Activated T-cell treated with anti-CD3 and anti-CD28 coated beads, Interleukin-2, amount 50 U/mL, for 72 hours (primary cell): ENCODE results near the gene RAMP1. TPM values are rescaled to one million over a fixed set of nuclear protein-coding genes. Genes with fewer than 3 reads are reported as not detected.

Experiments
- ATAC-seq, 2 donors: fragments of 150-1000 bp; cut with Tn5 transposase; replicated peaks in 1 of 2; 2 replicates each; pipeline ENCODE4 v1.10.0; 2021; ENCODE audit warnings: moderate library complexity in 2 of 2, mild to moderate bottlenecking in 1 of 2
- DNase-seq, 2 donors: peaks; one replicate each; pipeline ENCODE4 v3.0.0; 2021 to 2022; ENCODE audit warnings: mixed read lengths in 1 of 2
- H3K27ac Mint-ChIP-seq: one replicate; pipeline ENCODE4 v1.8.0; 2022; ENCODE audit warnings: mild to moderate bottlenecking, moderate library complexity, mixed read lengths
- H3K27me3 Mint-ChIP-seq: one replicate; pipeline ENCODE4 v1.8.0; 2022; ENCODE audit warnings: low read depth, mixed read lengths
- H3K36me3 Mint-ChIP-seq, 2 donors: one replicate each; pipeline ENCODE4 v1.8.0; 2022; ENCODE audit warnings: mixed read lengths in 2 of 2, mild to moderate bottlenecking in 1 of 2; ENCODE audit not compliant: insufficient read depth in 2 of 2
- H3K4me1 Mint-ChIP-seq: one replicate; pipeline ENCODE4 v1.8.0; 2022; ENCODE audit warnings: low read depth, mixed read lengths
- H3K4me3 Mint-ChIP-seq, 2 donors: one replicate each; pipeline ENCODE4 v1.8.0; 2022; ENCODE audit warnings: mild to moderate bottlenecking in 2 of 2, mixed read lengths in 2 of 2, moderate library complexity in 2 of 2
- H3K9me3 Mint-ChIP-seq, 2 donors: one replicate each; pipeline ENCODE4 v1.8.0; 2022; ENCODE audit warnings: mixed read lengths in 2 of 2
- total RNA-seq, 2 donors: library from RNA; stranded (reverse); gene quantifications; one replicate each; pipeline ENCODE4 v1.2.3, GENCODE V29; 2022

Gene RAMP1
- total RNA-seq, 2 donors from 2014 or later = 1.00 to 1.8 TPM

DNA sequence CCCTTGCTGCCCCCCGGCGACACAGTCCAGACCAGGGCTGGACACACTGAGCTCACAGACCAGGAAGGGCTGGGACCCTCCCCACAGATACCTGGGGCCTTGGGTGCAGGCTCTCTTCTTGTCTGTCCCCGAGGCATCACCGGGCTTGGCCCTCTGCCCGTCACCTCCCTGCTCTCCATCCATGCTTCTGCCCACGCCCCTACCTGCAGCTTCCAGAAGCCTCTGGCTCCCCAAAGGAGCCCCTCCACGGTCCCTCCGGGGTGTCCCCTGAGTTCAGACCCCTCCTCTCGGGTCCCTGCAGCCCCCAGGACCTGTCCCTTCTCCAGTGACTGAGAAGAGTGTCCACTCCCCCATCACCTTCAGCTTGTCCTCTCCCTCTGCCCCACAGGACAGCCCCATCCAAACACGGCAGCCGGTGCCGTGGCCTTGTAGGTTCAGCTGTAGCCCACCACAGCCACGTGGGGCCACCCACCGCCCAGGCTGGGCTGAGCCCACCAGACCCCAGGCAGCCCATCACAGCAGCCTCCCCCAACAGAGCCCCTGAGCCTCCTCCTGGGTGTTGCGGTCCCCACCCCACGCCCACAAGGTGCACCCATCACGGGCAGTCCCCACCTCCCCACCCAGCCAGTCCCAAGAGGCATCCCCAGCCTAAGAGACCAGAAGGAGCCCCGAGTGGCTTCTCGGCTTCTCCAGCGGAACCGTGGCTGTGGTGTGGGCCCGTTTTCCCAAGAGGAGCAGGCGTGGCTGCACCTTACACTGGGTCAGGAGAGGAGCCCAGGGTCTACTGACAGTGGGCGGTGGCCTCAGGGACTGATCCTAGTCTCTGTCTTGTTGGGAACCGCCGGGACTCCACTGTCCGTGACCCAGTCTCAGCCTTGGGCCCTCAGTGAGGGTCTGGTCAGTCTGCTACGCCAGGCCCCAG, 53.1 kb downstream of the RAMP1 start:
- no peak overlapping the region for H3K27ac Mint-ChIP-seq
- DNase-seq = no peak
- no peak overlapping the region for H3K4me3 Mint-ChIP-seq
- no peak for ATAC-seq
- no peaks in the 10 kb centered on the region for H3K4me1 Mint-ChIP-seq
- H3K27me3 Mint-ChIP-seq = no peaks in the 10 kb centered on the region
- peaks cover 1 to 4% of the 10 kb centered on the region in 2 donors for H3K36me3 Mint-ChIP-seq
- peaks cover 8 to 9% of the 10 kb centered on the region in 2 donors for H3K9me3 Mint-ChIP-seq

DNA sequence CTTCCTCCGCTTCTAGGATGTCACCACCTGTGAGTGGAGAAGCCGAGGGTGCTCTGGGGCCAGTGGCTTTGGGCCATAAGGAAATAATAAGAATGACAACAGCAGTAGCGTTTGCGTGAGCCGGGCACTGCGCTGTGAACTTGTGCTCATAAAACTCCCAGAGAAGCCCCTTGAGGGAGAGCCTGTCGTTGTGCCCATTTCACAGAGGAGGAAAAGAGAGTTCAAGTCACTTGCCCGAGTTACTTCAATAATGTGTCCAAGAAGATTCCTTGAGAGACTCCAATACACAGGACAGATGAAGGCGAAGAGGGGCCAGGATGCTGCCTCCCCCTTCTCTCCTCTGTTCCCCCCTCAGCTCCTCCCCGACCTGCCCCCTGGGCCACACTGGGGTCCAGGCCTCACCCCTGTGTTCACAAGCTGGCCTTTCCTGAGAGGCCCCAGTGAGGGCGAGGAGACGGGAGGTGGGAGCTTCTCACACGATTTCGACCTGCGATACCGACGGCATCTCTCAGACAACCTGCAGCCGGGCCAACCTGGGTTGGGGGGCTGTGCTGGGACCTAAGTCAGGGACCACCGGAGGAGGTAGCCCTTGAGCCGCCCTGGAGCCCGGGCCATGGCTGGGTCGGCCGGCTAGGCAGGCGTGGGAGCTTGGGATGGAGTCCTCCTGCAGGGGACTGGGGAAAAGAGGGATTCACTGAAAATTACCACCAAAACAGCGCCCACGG, 53.9 kb downstream of the RAMP1 start:
- no peak for DNase-seq
- no peak for ATAC-seq
- H3K27me3 Mint-ChIP-seq = no peaks in the 10 kb centered on the region
- peaks cover 8% of the 10 kb centered on the region in 2 donors for H3K9me3 Mint-ChIP-seq
- H3K36me3 Mint-ChIP-seq = peaks cover 0 to 3% of the 10 kb centered on the region in 2 donors
- no peaks in the 10 kb centered on the region for H3K4me1 Mint-ChIP-seq
- H3K4me3 Mint-ChIP-seq = no peak overlapping the region
- no peak overlapping the region for H3K27ac Mint-ChIP-seq

DNA sequence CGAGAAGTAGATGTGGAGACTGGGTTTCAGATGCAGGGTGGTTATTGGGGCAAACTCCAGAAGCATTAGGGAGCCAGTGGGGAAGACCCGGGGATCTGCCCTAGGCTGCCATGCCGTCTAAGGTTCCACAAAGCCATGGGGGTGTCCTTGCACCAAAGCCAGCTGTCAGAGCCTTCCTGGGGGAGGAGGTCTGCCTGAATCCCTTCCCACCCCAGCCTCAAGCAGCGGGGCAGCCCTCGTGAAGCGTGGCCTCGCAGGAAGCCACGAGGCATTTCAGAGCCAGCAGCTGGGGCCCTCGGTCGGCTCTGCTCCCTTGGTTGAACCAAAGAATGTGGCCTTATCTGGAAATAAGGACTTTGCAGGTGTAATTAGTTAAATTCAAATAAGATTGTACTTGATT, 56.2 kb downstream of the RAMP1 start:
- no peak for ATAC-seq
- no peaks in the 10 kb centered on the region for H3K36me3 Mint-ChIP-seq
- no peak overlapping the region for H3K4me3 Mint-ChIP-seq
- no peak overlapping the region for H3K27ac Mint-ChIP-seq
- no peak for DNase-seq
- peaks cover 8% of the 10 kb centered on the region for H3K4me1 Mint-ChIP-seq
- H3K9me3 Mint-ChIP-seq = peaks cover 2 to 3% of the 10 kb centered on the region in 2 donors
- no peaks in the 10 kb centered on the region for H3K27me3 Mint-ChIP-seq

DNA sequence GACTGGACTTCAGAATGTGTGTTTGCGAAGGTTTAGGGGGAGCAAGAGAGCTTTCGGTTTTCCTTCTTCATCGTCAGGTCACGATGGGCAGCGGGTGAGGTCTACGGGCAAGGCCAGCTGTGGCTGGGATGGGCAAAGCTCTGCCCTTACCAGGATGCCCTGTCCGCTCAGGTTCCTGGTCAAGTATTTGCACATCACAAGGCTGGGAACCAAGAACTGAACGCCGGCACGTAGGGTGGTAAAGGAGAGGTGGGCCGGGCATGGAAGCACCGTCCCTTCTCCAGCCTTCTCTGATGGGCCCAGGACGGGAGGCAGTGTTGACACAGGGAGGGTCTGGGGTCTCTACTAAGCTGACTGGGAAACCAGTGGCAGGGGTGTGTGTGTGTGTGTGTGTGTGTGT, 56.9 kb downstream of the RAMP1 start:
- H3K27ac Mint-ChIP-seq = no peak overlapping the region
- no peak overlapping the region for H3K4me3 Mint-ChIP-seq
- no peaks in the 10 kb centered on the region for H3K36me3 Mint-ChIP-seq
- H3K4me1 Mint-ChIP-seq = peaks cover 8% of the 10 kb centered on the region
- no peaks in the 10 kb centered on the region for H3K9me3 Mint-ChIP-seq
- no peaks in the 10 kb centered on the region for H3K27me3 Mint-ChIP-seq
- DNase-seq = no peak
- no peak for ATAC-seq

DNA sequence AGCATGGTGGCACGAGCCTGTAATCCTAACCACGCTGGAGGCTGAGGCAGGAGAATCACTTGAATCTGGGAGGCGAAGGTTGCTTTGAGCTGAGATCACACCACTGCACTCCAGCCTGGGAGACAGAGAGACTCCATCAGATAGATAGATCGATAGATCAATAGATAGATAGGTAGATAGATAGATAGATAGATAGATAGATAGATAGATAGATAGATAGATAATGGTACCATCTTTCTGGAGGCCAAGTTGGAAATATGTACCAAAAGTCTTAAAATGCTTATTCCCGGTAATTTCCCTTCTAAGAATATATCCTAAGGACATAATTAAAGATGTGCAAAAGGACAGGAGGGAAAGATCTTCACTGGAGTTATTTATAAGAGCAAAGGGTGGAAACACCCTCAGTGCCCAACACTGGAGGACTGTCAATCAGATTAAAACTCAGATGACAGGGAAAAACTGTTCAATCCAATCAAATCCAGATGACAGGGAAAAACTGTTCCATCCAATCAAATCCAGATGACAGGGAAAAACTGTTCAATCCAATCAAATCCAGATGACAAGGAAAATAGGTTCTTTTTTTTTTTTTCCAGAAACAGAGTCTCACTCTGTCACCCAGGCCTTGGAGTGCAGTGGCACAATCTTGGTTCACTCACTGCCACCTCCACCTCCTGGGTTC, 58.4 kb downstream of the RAMP1 start:
- H3K27me3 Mint-ChIP-seq = no peaks in the 10 kb centered on the region
- DNase-seq (no peak), ATAC-seq (no peak)
- no peak overlapping the region for H3K4me3 Mint-ChIP-seq
- H3K36me3 Mint-ChIP-seq = no peaks in the 10 kb centered on the region
- no peak overlapping the region for H3K27ac Mint-ChIP-seq
- no peaks in the 10 kb centered on the region for H3K9me3 Mint-ChIP-seq
- peaks cover 15% of the 10 kb centered on the region for H3K4me1 Mint-ChIP-seq

DNA sequence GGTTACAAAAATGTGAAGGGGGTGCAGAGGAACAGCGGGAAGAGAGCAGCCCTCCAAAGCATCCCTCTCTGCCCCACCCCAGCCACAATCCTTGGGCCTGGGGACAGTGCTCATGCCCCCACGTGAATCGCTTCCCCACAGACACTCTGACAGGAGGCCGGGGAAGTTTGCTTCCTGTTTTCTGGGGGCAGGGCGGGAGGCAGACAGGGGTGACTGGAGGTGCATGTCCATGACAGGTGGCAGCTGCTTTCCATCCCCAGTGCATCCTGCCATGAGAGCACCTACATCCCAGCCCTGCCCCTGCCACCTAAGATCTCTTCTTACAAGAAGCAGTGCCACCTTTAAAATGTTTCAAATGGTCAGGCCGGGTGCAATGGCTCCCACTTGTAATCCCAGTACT, 60.2 kb downstream of the RAMP1 start:
- peaks cover 30% of the 10 kb centered on the region for H3K4me1 Mint-ChIP-seq
- ATAC-seq = no peak
- H3K27ac Mint-ChIP-seq = no peak overlapping the region
- H3K4me3 Mint-ChIP-seq = no peak overlapping the region
- no peak for DNase-seq
- H3K27me3 Mint-ChIP-seq = no peaks in the 10 kb centered on the region
- H3K9me3 Mint-ChIP-seq = peaks cover 2% of the 10 kb centered on the region in 2 donors
- H3K36me3 Mint-ChIP-seq = no peaks in the 10 kb centered on the region

GRCh38 chr2:237920673-237921072, 61.2 kb downstream of the RAMP1 start:
- H3K27ac Mint-ChIP-seq = no peak overlapping the region
- ATAC-seq (no peak), DNase-seq (no peak)
- peaks cover 34% of the 10 kb centered on the region for H3K4me1 Mint-ChIP-seq
- H3K36me3 Mint-ChIP-seq = no peaks in the 10 kb centered on the region
- no peak overlapping the region for H3K4me3 Mint-ChIP-seq
- no peaks in the 10 kb centered on the region for H3K27me3 Mint-ChIP-seq
- H3K9me3 Mint-ChIP-seq = peaks cover 2% of the 10 kb centered on the region in 2 donors

DNA sequence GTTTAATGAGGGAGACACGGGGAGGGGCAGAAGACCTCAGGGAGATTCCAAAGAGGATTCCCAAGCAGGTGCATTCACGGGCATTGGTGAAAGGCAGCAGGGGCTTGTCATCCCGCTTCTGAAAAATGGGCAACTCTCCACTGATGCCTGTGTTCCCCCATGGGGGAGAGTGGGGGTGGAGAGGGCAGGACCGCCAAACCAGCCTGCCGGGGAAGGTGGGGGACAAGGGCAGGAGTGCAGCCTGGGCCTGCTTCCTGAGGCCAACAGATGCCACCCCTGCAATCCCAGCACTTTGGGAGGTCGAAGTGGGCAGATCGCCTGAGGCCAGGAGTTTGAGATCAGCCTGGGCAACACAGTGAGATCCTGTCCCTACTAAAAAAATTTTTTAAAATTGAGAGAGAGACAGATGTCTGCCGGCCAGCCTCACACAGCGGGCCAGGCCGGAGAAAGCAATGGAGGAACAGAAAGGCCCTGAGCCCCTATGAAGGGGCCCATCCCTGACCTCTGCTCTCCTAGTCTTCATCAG, 62.6 kb downstream of the RAMP1 start:
- Mint-ChIP-seq H3K9me3 (peaks cover 2% of the 10 kb centered on the region in 2 donors), H3K36me3 (no peaks in the 10 kb centered on the region), H3K27ac (no peak overlapping the region), H3K27me3 (no peaks in the 10 kb centered on the region), H3K4me1 (peaks cover 46% of the 10 kb centered on the region), H3K4me3 (no peak overlapping the region)
- ATAC-seq = no peak
- DNase-seq = no peak

GRCh38 chr2:237922641-237923361, 63.4 kb downstream of the RAMP1 start:
- ATAC-seq (peak; percentile 58 to 61), DNase-seq (peak in 1 of 2 donors; percentile 35)
- Mint-ChIP-seq H3K27me3 (no peaks in the 10 kb centered on the region), H3K4me3 (peak overlapping the region; percentile 18 to 64), H3K36me3 (no peaks in the 10 kb centered on the region), H3K9me3 (peaks cover 2% of the 10 kb centered on the region in 2 donors), H3K4me1 (peaks cover 51% of the 10 kb centered on the region), H3K27ac (no peak overlapping the region)

GRCh38 chr2:237923481-237924163, 64.2 kb downstream of the RAMP1 start:
- no peaks in the 10 kb centered on the region for H3K36me3 Mint-ChIP-seq
- no peaks in the 10 kb centered on the region for H3K27me3 Mint-ChIP-seq
- H3K9me3 Mint-ChIP-seq = peaks cover 2 to 4% of the 10 kb centered on the region in 2 donors
- peak overlapping the region; percentile 46 for H3K27ac Mint-ChIP-seq
- DNase-seq (peak; percentile 84 to 90), ATAC-seq (peak; percentile 97)
- H3K4me3 Mint-ChIP-seq = peak overlapping the region; percentile 64 to 71
- peaks cover 51% of the 10 kb centered on the region for H3K4me1 Mint-ChIP-seq

DNA sequence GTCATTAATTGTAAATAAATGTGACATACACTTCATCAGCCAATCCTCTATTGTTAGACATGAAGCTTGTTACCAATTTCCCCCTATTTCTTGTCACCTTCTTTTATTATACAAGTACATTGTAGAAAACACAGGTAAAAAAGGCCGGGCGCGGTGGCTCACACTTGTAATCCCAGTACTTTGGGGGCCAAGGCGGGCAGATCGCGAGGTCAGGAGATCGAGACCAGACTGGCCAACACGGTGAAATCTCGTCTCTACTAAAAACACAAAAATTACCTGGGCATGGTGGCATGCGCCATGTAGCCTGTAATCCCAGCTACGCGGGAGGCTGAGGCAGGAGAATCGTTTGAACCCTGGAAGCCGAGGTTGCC, 64.7 kb downstream of the RAMP1 start:
- peaks cover 2 to 4% of the 10 kb centered on the region in 2 donors for H3K9me3 Mint-ChIP-seq

GRCh38 chr2:237927135-237927534, 67.7 kb downstream of the RAMP1 start:
- no peak for DNase-seq
- no peak for ATAC-seq
- no peak overlapping the region for H3K4me3 Mint-ChIP-seq
- H3K4me1 Mint-ChIP-seq = peaks cover 53% of the 10 kb centered on the region
- peaks cover 6 to 7% of the 10 kb centered on the region in 2 donors for H3K9me3 Mint-ChIP-seq
- H3K27me3 Mint-ChIP-seq = no peaks in the 10 kb centered on the region
- peaks cover 0 to 4% of the 10 kb centered on the region in 2 donors for H3K36me3 Mint-ChIP-seq
- H3K27ac Mint-ChIP-seq = no peak overlapping the region

More for the DNA sequence above, 64.7 kb downstream of the RAMP1 start:
- no peaks in the 10 kb centered on the region for H3K36me3 Mint-ChIP-seq
- ATAC-seq (no peak), DNase-seq (no peak)
- peak overlapping the region; percentile 46 for H3K27ac Mint-ChIP-seq
- peaks cover 48% of the 10 kb centered on the region for H3K4me1 Mint-ChIP-seq
- H3K27me3 Mint-ChIP-seq = no peaks in the 10 kb centered on the region
- H3K4me3 Mint-ChIP-seq = peak overlapping the region; percentile 63 to 71
